IMR-90 (cell line): ENCODE data around the gene C19orf33.

Experiments used
- CTCF ChIP-seq: conservative IDR thresholded peaks from 2 replicates; pipeline ENCODE4 v1.5.1; 2012; ENCODE audit warnings: mild to moderate bottlenecking, low read depth, low read length, improper control_type of control experiment
- ELK1 ChIP-seq: fragments of 150-350 bp; IDR thresholded peaks from 2 replicates; pipeline ENCODE4 v1.6.1; 2016; ENCODE audit warnings: low read depth, mild to moderate bottlenecking, low read length, moderate library complexity, borderline replicate concordance
- MAZ ChIP-seq: IDR thresholded peaks from 2 replicates; pipeline ENCODE4 v1.6.1; 2012; ENCODE audit warnings: low read depth, mild to moderate bottlenecking, low read length, improper control_type of control experiment, moderate library complexity, borderline replicate concordance
- RAD21 ChIP-seq: IDR thresholded peaks from 2 replicates; pipeline ENCODE4 v1.6.1; 2012; ENCODE audit warnings: low read length, improper control_type of control experiment
- RCOR1 ChIP-seq: IDR thresholded peaks from 2 replicates; pipeline ENCODE4 v1.6.1; 2012; ENCODE audit warnings: mild to moderate bottlenecking, low read length, improper control_type of control experiment; ENCODE audit not compliant: insufficient replicate concordance

- TF ChIP-seq CTCF: no peak
- TF ChIP-seq ELK1: no peak
- no peak for TF ChIP-seq RCOR1
- no peak for TF ChIP-seq MAZ
- TF ChIP-seq RAD21: no peak
Observed at GRCh38 chr19:38281811-38282566, 22.1 kb upstream of the C19orf33 start.
